ENCODE results near the gene AOC1.
A peak's percentile ranks its signal among the peaks of the same experiment; 100 is the strongest.

Gene AOC1

GRCh38 chr7:150824379-150825177 lies 27.7 kb upstream of the AOC1 start:
- DNase-seq (no peak), ATAC-seq (no peak)
- Mint-ChIP-seq H3K9me3 (peaks cover 7 to 8% of the 10 kb centered on the region in 2 donors), H3K27ac (no peak overlapping the region), H3K4me1 (no peaks in the 10 kb centered on the region), H3K4me3 (no peak overlapping the region), H3K27me3 (peaks cover 31% of the 10 kb centered on the region)

GRCh38 chr7:150826061-150826849 lies 26.1 kb upstream of the AOC1 start:
- Mint-ChIP-seq H3K27me3 (peaks cover 36% of the 10 kb centered on the region), H3K27ac (peak overlapping the region in 1 of 2 donors; percentile 24), H3K9me3 (peaks cover 5 to 7% of the 10 kb centered on the region in 2 donors), H3K4me1 (no peaks in the 10 kb centered on the region), H3K4me3 (no peak overlapping the region)
- ATAC-seq (no peak), DNase-seq (no peak)

GRCh38 chr7:150828384-150828783 lies 23.9 kb upstream of the AOC1 start:
- H3K27ac Mint-ChIP-seq = no peak overlapping the region
- peaks cover 41% of the 10 kb centered on the region for H3K27me3 Mint-ChIP-seq
- ATAC-seq (no peak), DNase-seq (no peak)
- H3K9me3 Mint-ChIP-seq = no peaks in the 10 kb centered on the region
- no peaks in the 10 kb centered on the region for H3K4me1 Mint-ChIP-seq
- no peak overlapping the region for H3K4me3 Mint-ChIP-seq

- H3K27ac Mint-ChIP-seq = no peak overlapping the region
- H3K27me3 Mint-ChIP-seq = peaks cover 50% of the 10 kb centered on the region
- DNase-seq (no peak), ATAC-seq (no peak)
- no peaks in the 10 kb centered on the region for H3K4me1 Mint-ChIP-seq
- no peaks in the 10 kb centered on the region for H3K9me3 Mint-ChIP-seq
- H3K4me3 Mint-ChIP-seq = no peak overlapping the region
Observed at GRCh38 chr7:150829426-150829825, 22.9 kb upstream of the AOC1 start.

GRCh38 chr7:150830937-150831336 lies 21.4 kb upstream of the AOC1 start:
- Mint-ChIP-seq H3K27ac (no peak overlapping the region), H3K4me1 (no peaks in the 10 kb centered on the region), H3K4me3 (no peak overlapping the region), H3K27me3 (peaks cover 54% of the 10 kb centered on the region), H3K9me3 (no peaks in the 10 kb centered on the region)
- no peak for ATAC-seq
- DNase-seq = no peak

GRCh38 chr7:150831851-150832250 lies 20.5 kb upstream of the AOC1 start:
- Mint-ChIP-seq H3K4me1 (no peaks in the 10 kb centered on the region), H3K27me3 (peaks cover 47% of the 10 kb centered on the region), H3K4me3 (no peak overlapping the region), H3K27ac (no peak overlapping the region), H3K9me3 (no peaks in the 10 kb centered on the region)
- DNase-seq = no peak
- no peak for ATAC-seq

GRCh38 chr7:150835019-150835418 lies 17.3 kb upstream of the AOC1 start:
- Mint-ChIP-seq H3K27ac (no peak overlapping the region), H3K27me3 (peaks cover 36% of the 10 kb centered on the region), H3K4me1 (no peaks in the 10 kb centered on the region), H3K9me3 (no peaks in the 10 kb centered on the region), H3K4me3 (no peak overlapping the region)
- no peak for ATAC-seq
- no peak for DNase-seq

GRCh38 chr7:150835702-150836280 lies 16.5 kb upstream of the AOC1 start:
- no peak overlapping the region for H3K27ac Mint-ChIP-seq
- H3K9me3 Mint-ChIP-seq = no peaks in the 10 kb centered on the region
- no peaks in the 10 kb centered on the region for H3K4me1 Mint-ChIP-seq
- DNase-seq = no peak
- no peak for ATAC-seq
- H3K27me3 Mint-ChIP-seq = peaks cover 30% of the 10 kb centered on the region
- no peak overlapping the region for H3K4me3 Mint-ChIP-seq

GRCh38 chr7:150838965-150839650 lies 13.2 kb upstream of the AOC1 start:
- ATAC-seq = no peak
- DNase-seq = no peak
- Mint-ChIP-seq H3K9me3 (no peaks in the 10 kb centered on the region), H3K27ac (no peak overlapping the region), H3K27me3 (peaks cover 9% of the 10 kb centered on the region), H3K4me3 (no peak overlapping the region), H3K4me1 (no peaks in the 10 kb centered on the region)

GRCh38 chr7:150842018-150842417 lies 10.3 kb upstream of the AOC1 start:
- no peak for DNase-seq

GRCh38 chr7:150842716-150843115 lies 9.6 kb upstream of the AOC1 start:
- Mint-ChIP-seq H3K4me1 (no peaks in the 10 kb centered on the region), H3K4me3 (no peak overlapping the region), H3K27me3 (peaks cover 7% of the 10 kb centered on the region), H3K9me3 (no peaks in the 10 kb centered on the region), H3K27ac (no peak overlapping the region)
- no peak for ATAC-seq
- no peak for DNase-seq

More at GRCh38 chr7:150842018-150842417, 10.3 kb upstream of the AOC1 start:
- peak overlapping the region in 1 of 2 donors; percentile 9 for H3K27ac Mint-ChIP-seq
- no peaks in the 10 kb centered on the region for H3K9me3 Mint-ChIP-seq
- no peaks in the 10 kb centered on the region for H3K4me1 Mint-ChIP-seq
- no peak overlapping the region for H3K4me3 Mint-ChIP-seq
- no peak for ATAC-seq
- H3K27me3 Mint-ChIP-seq = peaks cover 7% of the 10 kb centered on the region

GRCh38 chr7:150845421-150845861 lies 6.9 kb upstream of the AOC1 start:
- Mint-ChIP-seq H3K4me3 (no peak overlapping the region), H3K27me3 (peaks cover 13% of the 10 kb centered on the region), H3K27ac (no peak overlapping the region), H3K4me1 (no peaks in the 10 kb centered on the region), H3K9me3 (no peaks in the 10 kb centered on the region)
- ATAC-seq = no peak
- DNase-seq = no peak

- peaks cover 23% of the 10 kb centered on the region for H3K27me3 Mint-ChIP-seq
- H3K9me3 Mint-ChIP-seq = no peaks in the 10 kb centered on the region
- no peaks in the 10 kb centered on the region for H3K4me1 Mint-ChIP-seq
- H3K4me3 Mint-ChIP-seq = no peak overlapping the region
- DNase-seq (no peak), ATAC-seq (no peak)
- H3K27ac Mint-ChIP-seq = no peak overlapping the region
Observed at GRCh38 chr7:150846291-150847115, 5.8 kb upstream of the AOC1 start.

GRCh38 chr7:150847536-150847935 lies 4.8 kb upstream of the AOC1 start:
- ATAC-seq (no peak), DNase-seq (no peak)
- no peak overlapping the region for H3K27ac Mint-ChIP-seq
- no peak overlapping the region for H3K4me3 Mint-ChIP-seq
- H3K4me1 Mint-ChIP-seq = peaks cover 4% of the 10 kb centered on the region
- H3K9me3 Mint-ChIP-seq = no peaks in the 10 kb centered on the region
- peaks cover 33% of the 10 kb centered on the region for H3K27me3 Mint-ChIP-seq

- Mint-ChIP-seq H3K27me3 (peaks cover 39% of the 10 kb centered on the region), H3K4me1 (peaks cover 7% of the 10 kb centered on the region), H3K4me3 (no peak overlapping the region), H3K27ac (no peak overlapping the region), H3K9me3 (no peaks in the 10 kb centered on the region)
- ATAC-seq (no peak), DNase-seq (no peak)
Observed at GRCh38 chr7:150848111-150848510, 4.2 kb upstream of the AOC1 start.

Measured in stimulated activated naive CD8-positive, alpha-beta T cell treated with anti-CD3 and anti-CD28 coated beads, Interleukin-15, amount 100 ng/mL, for 72 hours (primary cell).